ENCODE data around the gene CPAMD8. TPM values are rescaled to one million over a fixed set of nuclear protein-coding genes. Genes with fewer than 3 reads are reported as not detected.
A peak's percentile ranks its signal among the peaks of the same experiment; 100 is the strongest.

CPAMD8 gene
- total and polyA plus RNA-seq, 9 of the 15 experiments (the other 6 are each of a cell fraction or from before 2014, with no cell fraction given), result 0.20 to 2.1 (median 1.3) TPM

GRCh38 chr19:16887353-16888265 lies 139.0 kb downstream of the CPAMD8 start (continued):
- TF ChIP-seq HCFC1 (IDR thresholded peaks at IDR 0.05; ENCODE audit: low read depth, low read length), result no peak
- TF ChIP-seq KAT8 (IDR thresholded peaks at IDR 0.05; ENCODE audit: low read depth), result no peak
- TF ChIP-seq ZHX1 (conservative IDR thresholded peaks at IDR 0.05; ENCODE audit: low read length), result no peak
- no peak; the same call in 1 of the 2 replicates for TF ChIP-seq HDAC8 (tag; IDR thresholded peaks at IDR 0.05)
- 0 out of 4 replicates have a peak, but pooled peaks of 1 of the 2 experiments have one; percentile 22 for TF ChIP-seq ETV6 (IDR thresholded peaks at IDR 0.05; ENCODE audit: borderline replicate concordance in 1 of 2, low read depth in 2 of 2, low read length in 1 of 2)
- no peak for TF ChIP-seq ETV6 (CRISPR knock-in tag; IDR thresholded peaks at IDR 0.05; ENCODE audit: borderline replicate concordance)
- no peak for TF ChIP-seq SMARCA5 (IDR thresholded peaks at IDR 0.05)
- TF ChIP-seq USF2 (CRISPR knock-in tag; IDR thresholded peaks at IDR 0.05), result no peak
- no peak for TF ChIP-seq MIER1 (IDR thresholded peaks at IDR 0.05; ENCODE audit: low read depth)
- TF ChIP-seq RBM25 (IDR thresholded peaks at IDR 0.05; ENCODE audit: low read depth, low read length, severe bottlenecking), result no peak
- no peak for TF ChIP-seq SIRT6 (IDR thresholded peaks at IDR 0.05; ENCODE audit: low read depth, low read length)
- TF ChIP-seq ETV5 (CRISPR knock-in tag; IDR thresholded peaks at IDR 0.05; ENCODE audit: low read depth), result peak; percentile 80
- TF ChIP-seq EGR1 (conservative IDR thresholded peaks at IDR 0.05), result no peak
- no peak for TF ChIP-seq E2F4 (CRISPR knock-in tag; IDR thresholded peaks at IDR 0.05; ENCODE audit: low read depth)
- no peak for TF ChIP-seq ZMIZ1 (IDR thresholded peaks at IDR 0.05; ENCODE audit: low read depth in 2 of 2, low read length in 2 of 2)
- TF ChIP-seq SNRNP70 (optimal IDR thresholded peaks at IDR 0.05; ENCODE audit: low read depth, low read length), result no peak
- TF ChIP-seq ARID2 (IDR thresholded peaks at IDR 0.05), result no peak
- peak; percentile 6; the same call in 1 of the 2 replicates for TF ChIP-seq TFAP4 (CRISPR knock-in tag; IDR thresholded peaks at IDR 0.05; ENCODE audit: borderline replicate concordance)
